ENCODE measurements around the gene PARD3B. TPM values are rescaled to one million over a fixed set of nuclear protein-coding genes. Genes with fewer than 3 reads are reported as not detected.

PARD3B gene
- total and polyA plus RNA-seq, 10 of the 15 experiments (the other 5 are each of a cell fraction or from before 2014, with no cell fraction given) = 0.01 to 0.54 (median 0.07) TPM; not detected in 7

GRCh38 chr2:204670756-204671155 lies 125.5 kb downstream of the PARD3B start:
- no peak overlapping the region for H3K9ac ChIP-seq (ENCODE audit: control insufficient read depth, insufficient read depth, low read length)
- H3K9me3 ChIP-seq (replicated peaks; ENCODE audit: control insufficient read depth, insufficient read depth, low read length) = no peaks in the 10 kb centered on the region
- H3K36me3 ChIP-seq (ENCODE audit: control insufficient read depth in 2 of 2, insufficient read depth in 2 of 2, low read length in 1 of 2) = no peaks in the 10 kb centered on the region
- no peaks in the 10 kb centered on the region for H3K27me3 ChIP-seq (replicated peaks in 1 of 2; ENCODE audit: control insufficient read depth in 2 of 2, insufficient read depth in 2 of 2, low read length in 1 of 2)
- no peaks in the 10 kb centered on the region for H4K20me1 ChIP-seq (ENCODE audit: control insufficient read depth, insufficient read depth)
- DNase-seq (ENCODE audit: low read depth, low spot score) (no peak), ATAC-seq (no peak), FAIRE-seq (no peak)
- no peak overlapping the region for H2AFZ ChIP-seq (ENCODE audit: control insufficient read depth, low read depth, low read length)
- H3K4me3 ChIP-seq = no peak overlapping the region
- TF ChIP-seq JUNB (IDR thresholded peaks at IDR 0.05) (no peak), ZNF207 (IDR thresholded peaks at IDR 0.05; ENCODE audit: borderline replicate concordance) (no peak), RFX5 (IDR thresholded peaks at IDR 0.05; ENCODE audit: low read depth, low read length) (no peak), TCF7 (IDR thresholded peaks at IDR 0.05; ENCODE audit: borderline replicate concordance) (no peak), ATF2 (IDR thresholded peaks at IDR 0.05; ENCODE audit: low read length) (no peak), POLR2AphosphoS5 (IDR thresholded peaks at IDR 0.05; ENCODE audit: low read length) (no peak), GABPA (IDR thresholded peaks at IDR 0.05; ENCODE audit: low read depth) (no peak), TAF1 (IDR thresholded peaks at IDR 0.05; ENCODE audit: borderline replicate concordance, low read depth, low read length) (no peak), SMAD5 (IDR thresholded peaks at IDR 0.05; ENCODE audit: low read depth) (no peak), BCL3 (IDR thresholded peaks at IDR 0.05; ENCODE audit: borderline replicate concordance, insufficient read depth, low read depth, low read length, poor library complexity, severe bottlenecking) (no peak), POLR2AphosphoS2 (IDR thresholded peaks at IDR 0.05; ENCODE audit: low read depth, low read length) (no peak), PKNOX1 (IDR thresholded peaks at IDR 0.05) (no peak), CBFB (IDR thresholded peaks at IDR 0.05; ENCODE audit: low read depth) (no peak), ZNF687 (IDR thresholded peaks at IDR 0.05) (no peak), ZSCAN29 (IDR thresholded peaks at IDR 0.05) (no peak), SMAD1 (IDR thresholded peaks at IDR 0.05; ENCODE audit: low read depth, partially characterized antibody) (no peak)
- ChIA-PET RAD21 (ENCODE audit: unreplicated experiment) (no interaction called here), CTCF (no interaction called here), POLR2A (no interaction called here), SMC1A (ENCODE audit: uncharacterized antibody, unreplicated experiment) (no interaction called here)
- H3K4me2 ChIP-seq (ENCODE audit: control insufficient read depth, insufficient read depth) = no peak overlapping the region
- H3K79me2 ChIP-seq (ENCODE audit: control insufficient read depth, insufficient read depth, low read length) = no peaks in the 10 kb centered on the region
- intact Hi-C loops (cut with micrococcal nuclease; ENCODE audit: unreplicated experiment) (no loop called here), in situ Hi-C loops (cut with MboI) (no loop called here)
- no peak overlapping the region for H3K27ac ChIP-seq (ENCODE audit: control insufficient read depth, insufficient read depth)
- H3K4me1 ChIP-seq (ENCODE audit: control insufficient read depth, insufficient read depth, low read length) = no peaks in the 10 kb centered on the region
- 0% methylated on average over 4 of the region's 4 CpGs for WGBS (ENCODE audit: insufficient coverage, insufficient replicate concordance, low lambda C conversion rate, missing lambda C conversion rate)
- no TSS peak for BruUV-seq (replicated peaks)
